Loucy (cell line): ENCODE measurements around the gene CDC73.

Experiments used
- H2AFZ ChIP-seq: fragments of 200-600 bp; sonication (generic); 2 replicates; pipeline ENCODE4 v1.6.0; 2016; ENCODE audit warnings: antibody characterized with exemption, mild to moderate bottlenecking, low read length, moderate library complexity
- H3F3A ChIP-seq: fragments of 200-600 bp; 2 replicates; pipeline ENCODE4 v1.6.0; 2016; ENCODE audit warnings: antibody characterized with exemption, low read depth, mild to moderate bottlenecking
- H3K27me3 ChIP-seq: fragments of 200-600 bp; sonication (generic); 2 replicates; pipeline ENCODE4 v1.6.1; 2014; ENCODE audit warnings: low read length, mild to moderate bottlenecking; ENCODE audit not compliant: insufficient read depth, poor library complexity, severe bottlenecking
- H3K36me3 ChIP-seq: fragments of 200-600 bp; sonication (generic); 2 replicates; pipeline ENCODE4 v1.6.1; 2016; ENCODE audit warnings: low read length; ENCODE audit not compliant: insufficient read depth
- H3K4me1 ChIP-seq: fragments of 200-600 bp; sonication (generic); 2 replicates; pipeline ENCODE4 v1.5.1; 2014; ENCODE audit warnings: low read length, mild to moderate bottlenecking; ENCODE audit not compliant: insufficient read depth, poor library complexity, severe bottlenecking
- H3K4me2 ChIP-seq: fragments of 200-600 bp; sonication (generic); 2 replicates; pipeline ENCODE4 v1.6.0; 2014; ENCODE audit warnings: antibody characterized with exemption, low read length, low read depth, mild to moderate bottlenecking; ENCODE audit not compliant: poor library complexity, severe bottlenecking
- H3K4me3 ChIP-seq: fragments of 200-600 bp; sonication (generic); 2 replicates; pipeline ENCODE4 v1.5.1; 2014; ENCODE audit warnings: low read length, mild to moderate bottlenecking, mixed read lengths; ENCODE audit not compliant: poor library complexity, severe bottlenecking
- H3K79me2 ChIP-seq: fragments of 200-600 bp; sonication (generic); 2 replicates; pipeline ENCODE4 v1.6.1; 2014; ENCODE audit warnings: low read length; ENCODE audit not compliant: insufficient read depth
- H3K9ac ChIP-seq: fragments of 200-600 bp; sonication (generic); 2 replicates; pipeline ENCODE4 v1.6.0; 2014; ENCODE audit warnings: mild to moderate bottlenecking, low read depth, low read length, moderate library complexity; ENCODE audit not compliant: poor library complexity, severe bottlenecking
- H3K9me2 ChIP-seq: fragments of 200-600 bp; sonication (generic); replicated peaks from 2 replicates; pipeline ENCODE4 v1.6.1; 2016; ENCODE audit warnings: low read depth, low read length, mixed read lengths
- H3K9me3 ChIP-seq: fragments of 200-600 bp; sonication (generic); 2 replicates; pipeline ENCODE4 v1.6.1; 2014; ENCODE audit warnings: mild to moderate bottlenecking, antibody characterized with exemption, low read length, low read depth; ENCODE audit not compliant: insufficient read depth
- H4K20me1 ChIP-seq: fragments of 200-600 bp; sonication (generic); 2 replicates; pipeline ENCODE4 v1.6.0; 2014; ENCODE audit warnings: antibody characterized with exemption, low read length, mild to moderate bottlenecking; ENCODE audit not compliant: insufficient read depth, poor library complexity, severe bottlenecking
- CTCF ChIP-seq: fragments of 200-600 bp; sonication (generic); conservative IDR thresholded peaks from 2 replicates; pipeline ENCODE4 v1.5.1; 2014; ENCODE audit warnings: mild to moderate bottlenecking, antibody characterized with exemption, low read length
- EZH2phosphoT487 ChIP-seq: fragments of 200-600 bp; IDR thresholded peaks from 2 replicates; pipeline ENCODE4 v1.6.1; 2018; ENCODE audit warnings: antibody characterized with exemption, mild to moderate bottlenecking, moderate library complexity, borderline replicate concordance

The CDC73 gene

GRCh38 chr1:193256019-193256418 lies 134.2 kb downstream of the CDC73 start:
- H3K9me3 ChIP-seq, result no peaks in the 10 kb centered on the region
- H3K4me3 ChIP-seq, result no peak overlapping the region
- H3K4me2 ChIP-seq, result no peak overlapping the region
- no peaks in the 10 kb centered on the region for H3F3A ChIP-seq
- H4K20me1 ChIP-seq, result no peaks in the 10 kb centered on the region
- no peaks in the 10 kb centered on the region for H3K27me3 ChIP-seq
- peaks cover 13% of the 10 kb centered on the region for H3K36me3 ChIP-seq
- H3K79me2 ChIP-seq, result no peaks in the 10 kb centered on the region
- no peak overlapping the region for H2AFZ ChIP-seq
- H3K4me1 ChIP-seq, result no peaks in the 10 kb centered on the region
- no peak overlapping the region for H3K9ac ChIP-seq
- TF ChIP-seq EZH2phosphoT487 (no peak), CTCF (no peak)
- H3K9me2 ChIP-seq, result no peaks in the 10 kb centered on the region

GRCh38 chr1:193259636-193260035 lies 137.8 kb downstream of the CDC73 start:
- H3K4me2 ChIP-seq, result no peak overlapping the region
- TF ChIP-seq EZH2phosphoT487, result no peak
- peaks cover 9% of the 10 kb centered on the region; the same call in 1 of the 2 replicates for H3K36me3 ChIP-seq
- no peaks in the 10 kb centered on the region for H3K4me1 ChIP-seq
- H4K20me1 ChIP-seq, result no peaks in the 10 kb centered on the region
- H3K9me3 ChIP-seq, result no peaks in the 10 kb centered on the region
- no peak overlapping the region for H3K4me3 ChIP-seq
- H3F3A ChIP-seq, result no peaks in the 10 kb centered on the region
- H2AFZ ChIP-seq, result no peak overlapping the region
- no peaks in the 10 kb centered on the region for H3K79me2 ChIP-seq
- H3K9ac ChIP-seq, result no peak overlapping the region
- H3K27me3 ChIP-seq, result no peaks in the 10 kb centered on the region
- no peaks in the 10 kb centered on the region for H3K9me2 ChIP-seq

GRCh38 chr1:193260056-193260745 lies 138.4 kb downstream of the CDC73 start:
- H3K4me3 ChIP-seq, result no peak overlapping the region
- no peaks in the 10 kb centered on the region for H3K27me3 ChIP-seq
- H3K4me2 ChIP-seq, result no peak overlapping the region
- no peaks in the 10 kb centered on the region for H3K9me3 ChIP-seq
- no peaks in the 10 kb centered on the region for H3K9me2 ChIP-seq
- H3F3A ChIP-seq, result no peaks in the 10 kb centered on the region
- no peaks in the 10 kb centered on the region for H3K79me2 ChIP-seq
- no peaks in the 10 kb centered on the region for H4K20me1 ChIP-seq
- H3K9ac ChIP-seq, result no peak overlapping the region
- no peaks in the 10 kb centered on the region for H3K4me1 ChIP-seq
- H2AFZ ChIP-seq, result no peak overlapping the region
- no peak for TF ChIP-seq EZH2phosphoT487
- no peak for TF ChIP-seq CTCF
- peaks cover 9% of the 10 kb centered on the region; the same call in 1 of the 2 replicates for H3K36me3 ChIP-seq

GRCh38 chr1:193260896-193261295 lies 139.1 kb downstream of the CDC73 start:
- no peak for TF ChIP-seq CTCF
- no peak for TF ChIP-seq EZH2phosphoT487
- Histone ChIP-seq H3K4me3 (no peak overlapping the region), H3K79me2 (no peaks in the 10 kb centered on the region), H3K4me1 (no peaks in the 10 kb centered on the region), H3K9me2 (no peaks in the 10 kb centered on the region), H3K27me3 (no peaks in the 10 kb centered on the region), H3F3A (no peaks in the 10 kb centered on the region), H3K9me3 (no peaks in the 10 kb centered on the region), H3K36me3 (peaks cover 9% of the 10 kb centered on the region; the same call in 1 of the 2 replicates), H2AFZ (no peak overlapping the region), H3K4me2 (no peak overlapping the region), H3K9ac (no peak overlapping the region), H4K20me1 (no peaks in the 10 kb centered on the region)
